ENCODE measurements around the gene TMEM203. TPM values are rescaled to one million over a fixed set of nuclear protein-coding genes. Genes with fewer than 3 reads are reported as not detected.

Gene TMEM203
- total RNA-seq, 2 donors from 2014 or later = 12.0 to 35.2 TPM

- peaks cover 18 to 21% of the 10 kb centered on the region in 2 donors for H3K4me1 ChIP-seq (ENCODE audit: control insufficient read depth in 1 of 2, low read depth in 2 of 2)
- H3K36me3 ChIP-seq = peaks cover 59% of the 10 kb centered on the region
- DNase-seq (ENCODE audit: low spot score) (no peak), ATAC-seq (ENCODE audit: insufficient number of reproducible peaks, low FRiP score, low read depth) (no peak)
- no peak for TF ChIP-seq CTCF (IDR thresholded peaks at IDR 0.05)
- H3K27me3 ChIP-seq (replicated peaks; ENCODE audit: insufficient read depth) = no peaks in the 10 kb centered on the region
- no peak overlapping the region for H3K27ac ChIP-seq
- H3K4me3 ChIP-seq = no peak overlapping the region
- H3K9me3 ChIP-seq = no peaks in the 10 kb centered on the region
Observed at GRCh38 chr9:137183980-137184595, 21.4 kb downstream of the TMEM203 start.

- DNase-seq (ENCODE audit: low spot score) = no peak
- H3K4me3 ChIP-seq = no peak overlapping the region
- H3K9me3 ChIP-seq = no peaks in the 10 kb centered on the region
- H3K27me3 ChIP-seq (replicated peaks; ENCODE audit: insufficient read depth) = no peaks in the 10 kb centered on the region
- no peak for TF ChIP-seq CTCF (IDR thresholded peaks at IDR 0.05)
- H3K27ac ChIP-seq = no peak overlapping the region
- ATAC-seq (ENCODE audit: insufficient number of reproducible peaks, low FRiP score, low read depth) = no peak
- H3K4me1 ChIP-seq (ENCODE audit: control insufficient read depth in 1 of 2, low read depth in 2 of 2) = peaks cover 18 to 21% of the 10 kb centered on the region in 2 donors
- H3K36me3 ChIP-seq = peaks cover 59% of the 10 kb centered on the region
Observed at GRCh38 chr9:137182836-137183235, 22.6 kb downstream of the TMEM203 start.

- H3K36me3 ChIP-seq = peaks cover 59% of the 10 kb centered on the region
- no peaks in the 10 kb centered on the region for H3K9me3 ChIP-seq
- H3K27ac ChIP-seq = no peak overlapping the region
- DNase-seq (ENCODE audit: low spot score) (no peak), ATAC-seq (ENCODE audit: insufficient number of reproducible peaks, low FRiP score, low read depth) (no peak)
- TF ChIP-seq CTCF (IDR thresholded peaks at IDR 0.05) = no peak
- H3K4me1 ChIP-seq (ENCODE audit: control insufficient read depth in 1 of 2, low read depth in 2 of 2) = peaks cover 7 to 9% of the 10 kb centered on the region in 2 donors
- H3K4me3 ChIP-seq = no peak overlapping the region
- H3K27me3 ChIP-seq (replicated peaks; ENCODE audit: insufficient read depth) = no peaks in the 10 kb centered on the region
Observed at GRCh38 chr9:137181680-137182079, 23.8 kb downstream of the TMEM203 start.

GRCh38 chr9:137180491-137180890 is 25.0 kb downstream of the TMEM203 start:
- no peak for TF ChIP-seq CTCF (IDR thresholded peaks at IDR 0.05)
- Histone ChIP-seq H3K4me1 (ENCODE audit: control insufficient read depth in 1 of 2, low read depth in 2 of 2) (no peaks in the 10 kb centered on the region), H3K9me3 (no peaks in the 10 kb centered on the region), H3K4me3 (no peak overlapping the region), H3K27ac (no peak overlapping the region), H3K27me3 (replicated peaks; ENCODE audit: insufficient read depth) (no peaks in the 10 kb centered on the region), H3K36me3 (peaks cover 55% of the 10 kb centered on the region)
- no peak for ATAC-seq (ENCODE audit: insufficient number of reproducible peaks, low FRiP score, low read depth)
- no peak for DNase-seq (ENCODE audit: low spot score)

GRCh38 chr9:137179761-137180160 is 25.7 kb downstream of the TMEM203 start:
- H3K36me3 ChIP-seq = peaks cover 55% of the 10 kb centered on the region
- H3K9me3 ChIP-seq = no peaks in the 10 kb centered on the region
- H3K4me3 ChIP-seq = no peak overlapping the region
- H3K27me3 ChIP-seq (replicated peaks; ENCODE audit: insufficient read depth) = no peaks in the 10 kb centered on the region
- no peak for TF ChIP-seq CTCF (IDR thresholded peaks at IDR 0.05)
- no peak overlapping the region for H3K27ac ChIP-seq
- no peak for ATAC-seq (ENCODE audit: insufficient number of reproducible peaks, low FRiP score, low read depth)
- no peaks in the 10 kb centered on the region for H3K4me1 ChIP-seq (ENCODE audit: control insufficient read depth in 1 of 2, low read depth in 2 of 2)
- no peak for DNase-seq (ENCODE audit: low spot score)
